Suppressor macrophage treated with lipopolysaccharide for 4 hours (primary cell): ENCODE measurements around the gene TPPP.
"Not testable (repeated sequence)": the region's sequence is repeated elsewhere in the genome, so short reads cannot be mapped to it uniquely, and the experiment has no call there.

Experiments
- DNase-seq: peaks from one replicate; pipeline ENCODE4 v3.0.0-alpha.2; 2020

TPPP gene

GRCh38 chr5:692529-693041 is 567 bp downstream of the TPPP start:
- not testable (repeated sequence) for DNase-seq

- no peak for DNase-seq
Observed at GRCh38 chr5:691817-692528, 1.2 kb downstream of the TPPP start.

- DNase-seq, result not testable (repeated sequence)
Observed at GRCh38 chr5:691049-691448, 2.1 kb downstream of the TPPP start.

- DNase-seq, result not testable (repeated sequence)
Observed at GRCh38 chr5:690293-690692, 2.9 kb downstream of the TPPP start.

- not testable (repeated sequence) for DNase-seq
Observed at GRCh38 chr5:688348-689010, 4.7 kb downstream of the TPPP start.

- not testable (repeated sequence) for DNase-seq
Observed at GRCh38 chr5:686936-687335, 6.2 kb downstream of the TPPP start.

- not testable (repeated sequence) for DNase-seq
Observed at GRCh38 chr5:686172-686523, 7.0 kb downstream of the TPPP start.

GRCh38 chr5:685262-686171 is 7.6 kb downstream of the TPPP start:
- DNase-seq, result no peak

GRCh38 chr5:684751-685216 is 8.4 kb downstream of the TPPP start:
- DNase-seq, result no peak

- DNase-seq, result no peak
Observed at GRCh38 chr5:683551-684481, 9.3 kb downstream of the TPPP start.

GRCh38 chr5:682651-683358 is 10.3 kb downstream of the TPPP start:
- not testable (repeated sequence) for DNase-seq

- not testable (repeated sequence) for DNase-seq
Observed at GRCh38 chr5:682216-682615, 10.9 kb downstream of the TPPP start.

GRCh38 chr5:681317-682191 is 11.6 kb downstream of the TPPP start:
- DNase-seq, result not testable (repeated sequence)

GRCh38 chr5:680836-681235 is 12.3 kb downstream of the TPPP start:
- DNase-seq, result not testable (repeated sequence)

GRCh38 chr5:680118-680795 is 12.9 kb downstream of the TPPP start:
- DNase-seq, result not testable (repeated sequence)

GRCh38 chr5:679166-679895 is 13.8 kb downstream of the TPPP start:
- not testable (repeated sequence) for DNase-seq

GRCh38 chr5:678521-678920 is 14.6 kb downstream of the TPPP start:
- DNase-seq, result not testable (repeated sequence)

- no peak for DNase-seq
Observed at GRCh38 chr5:677131-678101, 15.7 kb downstream of the TPPP start.
